IPS-NIHi7 (cell line): ENCODE data around the gene COL5A3.
A peak's percentile ranks its signal among the peaks of the same experiment; 100 is the strongest.
"Not testable (repeated sequence)": the region's sequence is repeated elsewhere in the genome, so short reads cannot be mapped to it uniquely, and the experiment has no call there.

Experiments
- DNase-seq: peaks from one replicate; pipeline ENCODE4 v3.0.0; 2012; ENCODE audit warnings: mixed read lengths; ENCODE audit errors: extremely low spot score

Gene COL5A3

DNA sequence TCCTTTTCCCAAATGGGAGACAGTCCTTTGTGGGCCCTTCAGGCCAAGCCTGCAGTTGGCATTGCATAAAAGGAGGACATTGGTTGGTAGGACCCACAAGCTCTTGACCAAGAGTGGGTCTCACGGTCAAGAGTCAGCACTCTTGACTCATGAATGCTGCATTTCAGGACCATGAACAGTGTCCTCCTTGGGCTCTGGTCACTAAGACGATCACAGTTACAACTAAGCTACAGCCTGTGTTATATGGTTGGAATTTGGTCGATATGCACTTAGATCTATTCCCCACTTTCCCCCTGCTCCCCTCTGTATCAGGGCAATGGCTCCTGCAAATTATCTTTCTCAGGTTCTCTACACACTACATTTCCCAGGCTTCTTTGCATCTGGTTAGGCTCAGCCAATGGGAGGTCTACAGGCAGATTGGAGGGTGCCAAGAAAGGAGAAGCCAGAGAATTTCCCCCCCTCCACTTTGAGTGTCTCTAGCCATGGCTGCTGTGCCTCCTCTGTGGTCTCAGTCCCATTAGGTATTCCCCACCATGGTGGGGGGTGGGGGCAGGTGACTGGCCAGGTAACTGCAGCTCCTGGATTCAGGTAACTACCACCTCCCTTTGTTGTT is 70.9 kb downstream of the COL5A3 start:
- peak; percentile 27 for DNase-seq

DNA sequence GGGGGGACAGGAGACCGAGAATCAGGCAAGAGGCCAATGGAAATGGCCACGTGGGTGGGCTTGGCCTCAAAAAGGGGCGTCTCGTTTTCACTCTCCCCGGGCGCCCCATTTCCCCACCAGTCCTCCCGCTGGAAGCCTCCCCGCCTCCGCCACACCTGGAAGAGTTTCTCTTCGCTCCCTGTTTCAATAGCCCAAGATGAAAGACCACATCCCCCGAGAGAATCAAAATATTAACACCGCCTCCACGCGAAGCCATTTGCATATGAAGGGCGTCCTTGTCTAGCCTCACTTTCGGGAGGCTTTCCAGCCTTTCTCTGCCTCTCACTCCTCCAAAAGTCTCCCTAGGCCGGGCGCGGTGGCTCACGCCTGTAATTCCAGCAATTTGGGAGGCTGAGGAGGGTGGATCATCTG is 73.3 kb downstream of the COL5A3 start:
- peak; percentile 50 for DNase-seq

DNA sequence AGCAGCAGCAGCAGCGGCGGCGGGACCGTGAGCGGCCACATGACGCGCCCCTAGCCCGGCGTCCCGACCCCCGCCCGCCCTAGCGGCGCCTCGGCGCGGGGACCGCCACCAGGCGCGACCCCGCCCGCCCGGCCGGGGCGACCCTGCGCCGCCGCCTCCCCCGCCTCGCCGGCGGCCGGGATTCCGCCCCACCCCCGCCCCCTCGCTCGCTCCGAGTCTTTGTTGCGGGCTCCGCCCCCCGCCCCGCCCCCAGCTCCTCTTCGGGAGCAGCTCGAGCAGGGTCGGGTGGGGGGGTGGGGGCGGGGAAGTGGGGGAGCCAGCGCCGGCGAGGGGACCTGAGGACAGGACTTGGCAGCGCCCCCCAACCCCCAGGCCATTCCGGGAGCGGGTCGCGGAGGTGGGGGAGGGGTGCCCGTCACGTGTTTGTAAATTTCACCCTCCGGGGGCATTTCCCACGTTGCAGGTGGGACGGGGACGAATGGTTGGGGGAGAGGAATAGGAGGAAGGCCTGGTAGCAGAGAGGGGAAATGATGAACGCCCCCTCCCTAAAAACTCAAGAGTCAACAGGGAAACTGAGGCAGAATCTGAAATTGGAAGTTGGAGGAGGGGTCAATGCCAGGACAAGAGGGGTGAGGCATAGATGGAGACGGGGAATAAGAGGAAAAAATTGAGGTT is 73.8 kb downstream of the COL5A3 start, which contains the start of gene OLFM2:
Gene OLFM2 (minus strand): TSS at position 190 of the 675 bp plus-strand sequence. CDS start 149 bp downstream, at position 41.
- DNase-seq, result peak; percentile 87

DNA sequence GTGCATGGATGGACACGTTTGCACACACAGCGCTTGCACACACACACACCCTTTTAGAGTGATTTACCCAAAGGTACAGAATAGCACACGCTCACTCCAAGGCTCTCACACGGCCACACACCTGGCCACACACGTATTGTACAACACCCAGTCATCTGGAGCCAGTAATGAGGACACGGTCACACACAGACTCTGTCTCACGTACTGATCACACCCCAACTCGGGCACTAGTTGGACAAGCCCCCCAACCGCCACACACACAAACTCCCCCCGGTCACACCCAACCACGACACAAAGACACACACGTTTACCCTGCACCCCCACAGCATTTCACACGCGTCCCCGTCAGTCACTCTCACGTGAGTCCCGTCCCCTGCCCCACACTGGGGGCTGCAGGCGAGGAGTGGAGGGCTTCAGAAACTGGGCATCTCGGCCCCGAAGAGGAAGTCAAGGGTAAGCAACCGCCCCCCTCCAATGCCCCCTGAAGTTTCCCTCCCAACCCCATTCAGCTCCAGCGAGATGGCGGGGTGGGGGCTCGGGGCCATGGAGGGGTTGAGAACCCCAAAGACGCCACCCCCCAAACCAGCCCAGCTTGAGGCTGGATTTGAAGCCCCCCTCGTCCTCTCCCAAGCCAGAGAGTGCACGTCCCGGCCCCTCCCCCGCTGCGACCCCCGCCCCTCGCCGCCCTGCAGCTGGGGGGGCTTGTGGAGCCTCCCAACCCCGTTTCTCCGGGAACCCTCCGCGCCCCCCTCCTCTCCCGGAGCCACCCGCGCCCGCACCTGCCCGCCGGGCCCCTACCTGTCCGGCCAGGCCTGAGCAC is 74.6 kb downstream of the COL5A3 start:
- DNase-seq, result no peak

DNA sequence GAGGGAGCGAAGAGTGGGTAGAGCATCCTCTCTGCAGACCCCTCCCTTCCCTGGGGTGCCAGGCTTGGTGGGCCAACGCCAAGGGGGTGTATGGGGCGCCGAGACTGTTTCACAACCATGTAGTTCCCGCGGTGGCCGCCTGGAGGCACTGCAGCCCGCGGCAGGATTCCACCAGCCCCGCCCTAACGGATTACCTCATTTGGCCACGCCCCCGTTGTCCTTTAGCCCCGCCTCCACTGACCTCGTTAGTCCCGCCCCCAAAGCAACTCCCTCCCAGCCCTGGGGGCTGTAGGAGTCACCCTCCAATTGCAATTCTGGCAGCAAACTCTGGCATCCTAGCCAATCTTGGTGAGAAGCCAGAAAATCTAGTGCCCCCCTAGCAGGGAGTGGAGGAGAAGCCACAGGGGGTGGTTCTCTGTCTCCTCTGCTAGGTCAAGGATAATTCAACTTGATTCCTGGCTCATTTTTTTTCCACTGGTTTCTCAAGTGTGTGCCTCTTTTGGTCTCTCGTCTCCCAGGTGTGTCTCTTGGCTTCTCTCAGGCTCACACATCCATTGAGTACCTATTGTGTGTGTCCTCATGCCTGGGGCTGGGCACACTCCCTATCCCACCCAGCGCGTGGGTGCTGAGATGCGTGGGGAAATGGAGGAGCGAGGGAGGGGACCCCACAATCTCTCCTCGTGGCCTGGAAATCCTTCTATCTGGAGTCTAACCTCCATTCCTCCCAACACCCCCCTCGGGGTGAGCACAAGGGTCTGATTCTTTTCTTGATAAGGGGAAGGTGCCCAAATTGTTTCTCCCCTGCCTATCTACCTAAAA is 76.0 kb downstream of the COL5A3 start:
- DNase-seq, result peak; percentile 88

GRCh38 chr19:9932835-9933234 is 77.5 kb downstream of the COL5A3 start:
- no peak for DNase-seq

DNA sequence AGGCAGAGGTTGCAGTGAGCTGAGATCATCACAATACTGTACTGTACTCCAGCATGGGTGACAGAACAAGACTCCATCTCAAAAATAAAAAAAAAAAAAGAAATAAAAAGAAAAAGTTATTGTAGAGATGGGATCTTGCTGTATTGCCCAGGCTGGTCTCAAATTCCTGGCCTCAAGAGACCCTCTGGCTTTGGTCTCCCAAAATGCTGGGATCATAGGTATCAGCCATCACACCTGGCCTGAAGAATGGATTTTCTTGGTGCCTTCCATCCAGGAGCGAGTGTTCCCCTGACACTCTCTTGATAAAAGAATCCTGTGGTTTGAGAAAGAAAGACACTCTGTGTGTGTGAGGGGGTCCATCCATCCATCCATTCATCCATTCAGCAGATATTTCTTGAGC is 78.7 kb downstream of the COL5A3 start:
- DNase-seq, result no peak

DNA sequence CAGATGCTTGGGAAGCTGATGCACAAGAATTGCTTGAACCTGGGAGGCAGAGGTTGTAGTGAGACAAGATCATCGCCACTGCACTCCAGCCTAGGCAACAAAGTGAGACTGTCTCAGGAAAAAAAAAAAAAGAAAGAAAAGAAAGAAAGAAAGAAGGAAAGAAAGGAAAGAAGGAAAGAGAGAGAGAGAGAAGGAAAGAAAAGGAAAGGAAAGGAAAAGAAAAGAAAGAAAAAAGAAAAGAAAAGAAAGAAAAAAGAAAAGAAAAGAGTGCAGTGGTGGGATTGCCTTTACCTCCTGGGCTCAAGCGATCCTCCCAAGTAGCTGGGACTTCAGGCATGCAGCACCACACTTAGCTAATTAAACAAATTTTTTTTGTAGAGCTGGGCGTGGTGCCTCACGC is 86.9 kb downstream of the COL5A3 start:
- no peak for DNase-seq

DNA sequence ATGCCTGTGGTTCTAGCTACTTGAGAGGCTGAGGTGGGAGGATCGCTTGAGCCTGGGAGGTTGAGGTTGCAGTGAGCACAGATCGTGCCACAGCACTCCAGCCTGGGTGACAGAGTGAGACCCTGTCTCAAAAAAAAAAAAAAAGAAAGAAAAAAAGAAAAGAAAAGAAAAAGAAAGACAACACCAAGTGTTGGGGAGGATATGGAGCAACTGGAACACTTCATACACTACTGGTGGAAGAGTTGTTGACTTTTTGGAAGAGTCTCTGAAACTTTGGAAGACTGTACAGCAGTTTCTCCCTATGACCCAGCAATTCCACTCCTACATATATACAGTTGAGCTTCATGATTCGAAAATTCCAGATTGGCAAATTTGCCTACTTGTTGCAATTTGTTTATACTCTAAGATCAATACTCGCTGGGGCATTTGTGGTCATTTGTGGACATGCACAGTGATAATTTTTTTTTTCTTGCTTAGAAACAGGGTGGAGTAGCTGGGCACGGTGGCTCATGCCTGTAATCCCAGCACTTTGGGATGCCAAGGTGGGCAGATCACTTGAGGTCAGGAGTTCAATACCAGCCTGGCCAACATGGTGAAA is 87.4 kb downstream of the COL5A3 start:
- not testable (repeated sequence) for DNase-seq

- peak; percentile 84 for DNase-seq
Measured at GRCh38 chr19:9917321-9917720, 93.0 kb downstream of the COL5A3 start.

GRCh38 chr19:9916719-9917118 is 93.6 kb downstream of the COL5A3 start:
- no peak for DNase-seq

DNA sequence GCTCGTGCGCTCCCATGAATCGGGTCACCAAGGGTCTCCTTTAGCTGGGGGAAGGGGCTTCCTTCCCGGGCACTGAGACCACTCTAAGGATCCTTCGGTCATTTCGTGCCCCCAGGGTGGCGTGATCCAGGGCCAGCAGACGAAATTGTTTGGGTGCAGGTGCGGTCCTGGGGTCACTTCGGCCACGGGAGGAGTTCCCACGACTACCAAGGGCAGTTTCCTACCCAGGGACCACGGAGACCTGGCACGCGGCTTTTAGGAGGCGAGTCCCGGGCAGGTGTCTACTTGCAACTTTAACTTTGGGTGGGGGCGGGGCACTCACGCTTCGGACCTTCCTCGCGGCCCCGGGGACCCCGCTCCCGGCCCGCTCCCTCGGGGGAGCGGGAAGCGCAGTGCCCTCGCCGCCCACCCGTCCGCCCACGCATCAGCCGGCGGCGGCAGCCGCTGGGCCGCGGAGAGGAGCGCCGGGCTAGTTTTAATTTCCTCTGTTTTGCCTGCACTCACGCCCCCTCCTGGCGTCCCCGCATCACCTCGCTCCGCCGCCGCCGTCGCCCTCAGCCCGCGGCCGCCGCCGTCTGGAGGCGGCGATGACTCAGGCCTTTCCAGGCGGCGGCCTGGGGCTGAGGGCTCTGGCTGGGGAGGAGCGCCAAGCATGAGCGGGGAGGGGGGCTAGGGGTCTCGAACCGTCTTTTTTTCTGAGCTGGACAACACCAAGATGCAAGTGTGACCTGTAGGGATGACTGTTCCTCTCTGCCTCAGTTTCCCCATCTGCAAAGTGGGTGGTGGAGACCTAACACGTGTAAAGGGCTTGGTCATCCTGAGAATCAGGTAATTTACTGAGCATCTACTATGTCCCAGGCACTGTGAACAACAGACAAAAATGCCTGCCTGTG is 95.7 kb downstream of the COL5A3 start:
- peak; percentile 92 for DNase-seq

GRCh38 chr19:9914001-9914314 is 96.3 kb downstream of the COL5A3 start:
- DNase-seq, result peak; percentile 71

DNA sequence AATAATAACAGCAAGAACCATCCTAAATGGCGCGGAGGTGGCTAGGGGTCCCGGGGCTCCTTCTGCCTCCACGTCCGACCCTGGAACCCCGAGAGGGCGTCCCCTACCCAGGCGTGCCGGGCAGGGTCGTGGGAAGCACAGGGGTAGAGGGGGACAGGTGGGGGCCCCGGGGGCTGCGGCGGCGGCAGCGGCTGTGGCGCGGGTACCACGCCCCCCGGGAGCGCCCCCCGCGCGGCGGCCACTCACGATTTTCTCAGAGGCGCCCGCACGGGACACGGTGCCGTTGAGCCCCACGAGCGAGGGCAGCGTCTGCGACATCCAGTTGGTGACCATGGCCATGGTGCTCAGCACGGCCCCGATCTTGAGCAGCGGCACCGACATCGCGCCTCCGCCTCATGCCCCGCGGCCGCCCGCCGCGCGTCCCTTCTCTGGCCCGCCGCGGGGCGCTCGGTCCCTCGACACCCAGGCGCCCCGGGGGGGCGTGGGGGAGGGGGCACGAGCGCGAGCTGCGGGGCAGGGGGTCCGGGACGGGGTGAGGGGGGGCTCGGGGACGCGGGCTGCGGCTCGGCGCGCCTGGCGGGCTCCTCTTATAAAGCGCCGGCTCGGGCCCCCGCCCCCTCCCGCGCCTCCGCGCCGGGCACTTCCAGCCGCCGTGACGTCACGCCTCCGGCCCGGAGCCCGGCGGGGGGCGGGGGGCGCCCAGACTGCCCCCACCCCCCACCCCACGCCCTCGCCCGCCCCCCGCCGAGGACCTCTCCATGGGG is 96.9 kb downstream of the COL5A3 start:
- DNase-seq, result peak; percentile 70

DNA sequence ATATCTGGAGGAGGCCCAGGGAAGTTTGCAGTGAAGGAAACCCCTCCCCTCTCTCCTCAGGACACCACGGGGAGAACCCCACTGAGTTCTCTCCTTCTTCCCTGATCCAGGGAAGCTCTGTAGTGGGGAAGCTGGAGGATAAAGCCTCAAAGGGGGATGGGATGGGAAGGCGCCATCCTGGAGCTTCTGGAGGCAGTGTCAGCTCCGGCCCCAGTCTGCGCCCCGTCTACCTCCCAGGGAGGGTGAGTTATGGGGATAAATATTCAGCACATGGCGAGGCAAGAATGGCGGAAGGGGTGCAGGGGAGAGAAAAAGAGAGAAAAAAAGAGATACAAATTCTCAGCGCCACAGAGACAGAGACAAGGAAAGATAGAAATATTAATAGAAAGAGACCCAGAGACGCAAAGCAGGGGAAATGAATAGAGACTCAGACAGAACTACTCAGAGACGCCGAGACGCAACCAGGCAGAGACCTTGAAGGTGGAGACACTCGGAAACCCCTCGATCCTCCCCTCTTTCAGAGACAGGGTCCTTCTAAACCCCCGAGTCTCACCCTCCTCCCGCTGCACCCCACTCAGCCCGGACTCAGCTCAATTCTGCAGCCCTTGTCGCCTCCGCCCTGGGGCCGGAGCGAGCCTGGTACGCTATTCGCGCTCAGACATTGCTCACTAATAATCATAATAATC is 97.6 kb downstream of the COL5A3 start:
- no peak for DNase-seq

DNA sequence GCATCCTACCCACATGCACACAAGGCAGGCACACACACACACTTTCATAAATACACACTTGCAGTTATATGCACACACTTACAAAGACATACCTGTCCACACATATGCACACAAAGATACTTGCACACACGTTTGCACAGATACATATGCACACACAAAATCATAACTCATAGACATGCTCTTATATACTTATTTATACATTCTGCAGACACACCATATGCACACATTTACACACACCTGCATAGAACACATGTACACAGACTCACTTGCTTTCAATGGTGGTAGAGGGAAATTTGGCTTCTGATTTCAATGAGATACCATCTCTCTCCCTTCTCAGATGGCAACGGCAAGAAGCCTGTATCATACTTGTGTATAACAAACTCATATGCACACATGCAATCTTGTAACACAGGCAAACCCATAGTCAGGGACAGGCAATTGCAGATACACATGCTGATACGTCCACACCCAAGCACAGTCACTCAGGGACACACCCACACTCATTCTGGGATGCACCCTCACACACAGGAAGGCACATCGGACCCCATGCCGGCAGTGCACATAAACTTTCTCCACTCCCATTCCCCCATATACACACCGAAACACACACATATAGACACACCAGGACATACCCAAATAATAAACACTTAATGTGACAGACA is 98.6 kb downstream of the COL5A3 start:
- DNase-seq, result no peak

DNA sequence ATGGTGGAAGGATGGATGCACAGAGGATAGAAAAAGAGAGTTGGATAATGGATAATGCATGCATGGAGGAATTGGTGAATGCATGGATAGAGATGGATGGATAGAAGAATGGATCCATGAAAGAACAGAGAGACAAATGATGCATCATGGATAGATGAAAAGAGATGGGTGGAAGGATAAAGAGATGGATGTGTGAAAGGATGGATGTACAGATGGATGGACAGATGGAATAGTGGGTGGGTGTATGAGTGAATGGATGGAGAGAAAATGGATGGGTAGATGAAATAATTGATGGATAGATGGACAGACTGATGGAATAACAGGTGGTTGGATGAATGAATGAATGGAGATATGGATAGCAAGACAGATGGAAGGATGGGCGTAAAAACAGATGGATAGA is 99.7 kb downstream of the COL5A3 start:
- DNase-seq, result no peak
